OCI-LY7 (cell line): ENCODE measurements around the gene EIF3C. TPM values are rescaled to one million over a fixed set of nuclear protein-coding genes. Genes with fewer than 3 reads are reported as not detected.
"Not testable (repeated sequence)": the region's sequence is repeated elsewhere in the genome, so short reads cannot be mapped to it uniquely, and the experiment has no call there.

ENCODE experiments used
- BruUV-seq: library from RNA; stranded (reverse); fragments of 400-500 nt; replicated peaks from 2 replicates; lab custom pipeline; 2021; lab: Mats Ljungman, UMichigan
- CTCF ChIA-PET: fragments of 300-600 bp; sonication (Branson Sonifier 250); formaldehyde crosslinking; loops from one replicate; lab custom pipeline; 2022; ENCODE audit warnings: antibody characterized with exemption; ENCODE audit not compliant: unreplicated experiment; lab: Charles Lee
- POLR2A ChIA-PET: fragments of 300-600 bp; sonication (Branson Sonifier 250); formaldehyde crosslinking; loops from one replicate; lab custom pipeline; 2022; ENCODE audit warnings: antibody characterized with exemption; lab: Charles Lee
- DNase-seq: peaks from one replicate; pipeline ENCODE4 v3.0.0-alpha.2; 2015; ENCODE audit warnings: low spot score
- H2AFZ ChIP-seq: fragments of 200-600 bp; sonication (generic), shearing (Covaris generic); 2 replicates; pipeline ENCODE4 v1.6.1; 2014; ENCODE audit warnings: mild to moderate bottlenecking, antibody characterized with exemption, low read length, moderate library complexity
- H3K27ac ChIP-seq: fragments of 200-600 bp; sonication (generic); 2 replicates; pipeline ENCODE4 v1.5.1; 2014; ENCODE audit warnings: mixed run types, low read depth, mild to moderate bottlenecking, moderate library complexity, low read length, inconsistent platforms; ENCODE audit not compliant: poor library complexity, severe bottlenecking
- H3K36me3 ChIP-seq: fragments of 200-600 bp; sonication (generic); 2 replicates; pipeline ENCODE4 v1.6.1; 2014; ENCODE audit warnings: mild to moderate bottlenecking, antibody characterized with exemption, low read length, moderate library complexity, mixed read lengths; ENCODE audit not compliant: insufficient read depth
- H3K4me1 ChIP-seq: fragments of 200-600 bp; sonication (generic); 2 replicates; pipeline ENCODE4 v1.5.1; 2014; ENCODE audit warnings: mild to moderate bottlenecking, low read length; ENCODE audit not compliant: insufficient read depth, poor library complexity, severe bottlenecking
- H3K4me2 ChIP-seq: fragments of 200-600 bp; sonication (generic); 2 replicates; pipeline ENCODE4 v1.6.1; 2014; ENCODE audit warnings: mild to moderate bottlenecking, low read length
- H3K4me3 ChIP-seq: fragments of 200-600 bp; sonication (generic); 2 replicates; pipeline ENCODE4 v1.5.1; 2014; ENCODE audit warnings: mild to moderate bottlenecking, low read depth, low read length; ENCODE audit not compliant: poor library complexity, severe bottlenecking
- H3K79me2 ChIP-seq: fragments of 200-600 bp; sonication (generic); 2 replicates; pipeline ENCODE4 v1.6.1; 2016; ENCODE audit warnings: low read depth, mild to moderate bottlenecking, low read length, moderate library complexity, mixed read lengths; ENCODE audit not compliant: insufficient read depth
- H3K9me2 ChIP-seq: fragments of 200-600 bp; sonication (generic); 2 replicates; pipeline ENCODE4 v1.6.1; 2016; ENCODE audit warnings: mild to moderate bottlenecking, low read length, mixed read lengths; ENCODE audit not compliant: insufficient read depth
- H3K9me3 ChIP-seq: fragments of 200-600 bp; sonication (generic); 2 replicates; pipeline ENCODE4 v1.6.1; 2014; ENCODE audit warnings: mild to moderate bottlenecking, mixed run types, low read length, mixed read lengths
- H4K20me1 ChIP-seq: fragments of 200-600 bp; sonication (generic); 2 replicates; pipeline ENCODE4 v1.6.1; 2014; ENCODE audit warnings: mild to moderate bottlenecking, antibody characterized with exemption, low read length, moderate library complexity, mixed read lengths; ENCODE audit not compliant: insufficient read depth
- intact Hi-C: fragments of 100-400 bp; cut with micrococcal nuclease; formaldehyde crosslinking; loops from one replicate; pipeline ENCODE4 v1.10.0; 2022; ENCODE audit not compliant: unreplicated experiment
- microRNA-seq: library from miRNA; unstranded; fragments of <30 nt; microRNA quantifications from one replicate; pipeline ENCODE4 v1.2.0, GENCODE V29; 2022; ENCODE audit warnings: borderline replicate concordance
- small RNA-seq: library from RNA; depleted of rRNA; stranded (forward); fragments of <200 nt; gene quantifications from one replicate; pipeline ENCODE3, GENCODE V24; 2014
- total RNA-seq, 2 experiments: library from RNA; depleted of rRNA in 1 of 2; stranded (reverse); fragments of >200 nt in 1 of 2; shearing (Covaris generic) in 1 of 2; gene quantifications; 2 replicates each; pipeline ENCODE4 v1.2.3, GENCODE V29; 2014 to 2022

The EIF3C gene
- total RNA-seq, 2 experiments from 2014 or later, result 284 to 840 TPM

DNA sequence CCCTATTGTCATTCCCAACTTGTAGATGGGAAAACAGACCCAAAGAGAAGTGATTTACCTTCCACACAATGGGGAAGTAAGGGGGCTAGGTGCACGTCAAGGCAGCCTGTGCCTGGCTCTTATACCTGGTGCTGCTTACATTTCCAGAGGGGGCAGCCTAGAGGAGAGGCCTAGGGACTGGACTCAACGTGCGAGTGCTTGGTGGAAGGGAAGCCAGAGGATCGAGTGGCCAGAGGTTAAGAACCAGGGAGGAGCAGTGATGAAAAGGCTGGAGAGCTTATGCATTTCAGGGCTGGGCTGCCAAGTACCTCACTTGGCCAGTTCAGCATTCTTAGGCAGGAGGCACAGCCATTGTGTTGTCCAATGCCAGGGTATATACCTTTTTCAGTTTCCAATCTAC lies 71.1 kb downstream of the EIF3C start:
- H3K79me2 ChIP-seq, BruUV-seq, H3K4me2 ChIP-seq, DNase-seq, H2AFZ ChIP-seq, H3K4me3 ChIP-seq, H3K36me3 ChIP-seq, H3K4me1 ChIP-seq, CTCF ChIA-PET, H3K9me3 ChIP-seq, intact Hi-C loops, H3K27ac ChIP-seq, H3K9me2 ChIP-seq, POLR2A ChIA-PET, H4K20me1 ChIP-seq: not testable (repeated sequence)

Small RNAs within 50 kb of the gene (microRNA-seq; reads per million reads assigned to microRNA genes)
- gene MIR6862-2, result not detected

Small RNAs within 50 kb of the gene (small RNA-seq; reads per million reads assigned to genes)
- not detected for gene MIR6862-2

Other genes starting within 250 kb of the EIF3C start
- gene NPIPB7, start 239.1 kb upstream of the EIF3C start, total RNA-seq (2014; rRNA removed; shearing (Covaris generic)), result 0.32 TPM in 1 of 2 replicates, not detected in the other
- 0.98 and 1.1 TPM in 2 replicates for gene NPIPB7, start 239.1 kb upstream of the EIF3C start, total RNA-seq (2022)
- gene CLN3, start 219.4 kb upstream of the EIF3C start, total RNA-seq (2014; rRNA removed; shearing (Covaris generic)), result 29.7 and 45.5 TPM in 2 replicates
- gene CLN3, start 219.4 kb upstream of the EIF3C start, total RNA-seq (2022), result 35.2 and 42.3 TPM in 2 replicates
- gene APOBR, start 216.8 kb upstream of the EIF3C start, total RNA-seq (2014; rRNA removed; shearing (Covaris generic)), result 0.47 and 1.3 TPM in 2 replicates
- 2.5 and 3.4 TPM in 2 replicates for gene APOBR, start 216.8 kb upstream of the EIF3C start, total RNA-seq (2022)
- not detected in 2 replicates for gene IL27, start 204.6 kb upstream of the EIF3C start, total RNA-seq (2014; rRNA removed; shearing (Covaris generic))
- not detected in 2 replicates for gene IL27, start 204.6 kb upstream of the EIF3C start, total RNA-seq (2022)
- gene NUPR1, start 172.5 kb upstream of the EIF3C start, total RNA-seq (2014; rRNA removed; shearing (Covaris generic)), result not detected in 2 replicates
- gene NUPR1, start 172.5 kb upstream of the EIF3C start, total RNA-seq (2022), result not detected in 2 replicates
- 21.8 and 32.0 TPM in 2 replicates for gene SGF29, start 157.5 kb upstream of the EIF3C start, total RNA-seq (2014; rRNA removed; shearing (Covaris generic))
- 22.6 and 33.1 TPM in 2 replicates for gene SGF29, start 157.5 kb upstream of the EIF3C start, total RNA-seq (2022)
- gene SULT1A2, start 114.4 kb upstream of the EIF3C start, total RNA-seq (2014; rRNA removed; shearing (Covaris generic)), result 2.1 and 5.8 TPM in 2 replicates
- gene SULT1A2, start 114.4 kb upstream of the EIF3C start, total RNA-seq (2022), result 3.0 and 3.7 TPM in 2 replicates
- gene SULT1A1, start 101.4 kb upstream of the EIF3C start, total RNA-seq (2014; rRNA removed; shearing (Covaris generic)), result 36.1 and 41.0 TPM in 2 replicates
- gene SULT1A1, start 101.4 kb upstream of the EIF3C start, total RNA-seq (2022), result 59.4 and 61.2 TPM in 2 replicates
- gene NPIPB8, start 73.4 kb upstream of the EIF3C start, total RNA-seq (2014; rRNA removed; shearing (Covaris generic)), result 0.50 TPM in 1 of 2 replicates, not detected in the other
- 1.6 and 2.7 TPM in 2 replicates for gene NPIPB8, start 73.4 kb upstream of the EIF3C start, total RNA-seq (2022)
- 2.9 and 3.6 TPM in 2 replicates for gene NPIPB9, start 40.3 kb downstream of the EIF3C start, total RNA-seq (2014; rRNA removed; shearing (Covaris generic))
- 7.1 and 10.7 TPM in 2 replicates for gene NPIPB9, start 40.3 kb downstream of the EIF3C start, total RNA-seq (2022)
- gene ATXN2L, start 111.5 kb downstream of the EIF3C start, total RNA-seq (2014; rRNA removed; shearing (Covaris generic)), result 108 and 109 TPM in 2 replicates
- 451 and 487 TPM in 2 replicates for gene ATXN2L, start 111.5 kb downstream of the EIF3C start, total RNA-seq (2022)
- gene TUFM, start 134.9 kb downstream of the EIF3C start, total RNA-seq (2014; rRNA removed; shearing (Covaris generic)), result 160 and 184 TPM in 2 replicates
- 176 and 211 TPM in 2 replicates for gene TUFM, start 134.9 kb downstream of the EIF3C start, total RNA-seq (2022)
- gene SH2B1, start 152.4 kb downstream of the EIF3C start, total RNA-seq (2014; rRNA removed; shearing (Covaris generic)), result 29.8 and 59.8 TPM in 2 replicates
- gene SH2B1, start 152.4 kb downstream of the EIF3C start, total RNA-seq (2022), result 76.5 and 92.9 TPM in 2 replicates
- gene ATP2A1, start 167.0 kb downstream of the EIF3C start, total RNA-seq (2014; rRNA removed; shearing (Covaris generic)), result 1.0 and 5.0 TPM in 2 replicates
- 4.4 and 5.0 TPM in 2 replicates for gene ATP2A1, start 167.0 kb downstream of the EIF3C start, total RNA-seq (2022)
- 84.8 and 118 TPM in 2 replicates for gene RABEP2, start 213.8 kb downstream of the EIF3C start, total RNA-seq (2014; rRNA removed; shearing (Covaris generic))
- 84.2 and 87.2 TPM in 2 replicates for gene RABEP2, start 213.8 kb downstream of the EIF3C start, total RNA-seq (2022)
- 139 and 141 TPM in 2 replicates for gene CD19, start 220.5 kb downstream of the EIF3C start, total RNA-seq (2014; rRNA removed; shearing (Covaris generic))
- 131 and 134 TPM in 2 replicates for gene CD19, start 220.5 kb downstream of the EIF3C start, total RNA-seq (2022)
- 68.8 and 73.0 TPM in 2 replicates for gene NFATC2IP, start 239.5 kb downstream of the EIF3C start, total RNA-seq (2014; rRNA removed; shearing (Covaris generic))
- gene NFATC2IP, start 239.5 kb downstream of the EIF3C start, total RNA-seq (2022), result 104 and 114 TPM in 2 replicates